BJ (cell line): ENCODE measurements around the gene CR1L. TPM values are rescaled to one million over a fixed set of nuclear protein-coding genes. Genes with fewer than 3 reads are reported as not detected.

Experiments used
- CTCF ChIA-PET: fragments of 350-600 bp; formaldehyde crosslinking; extraction: SDS; loops from one replicate; lab custom pipeline; 2021; ENCODE audit warnings: antibody characterized with exemption, inconsistent platforms; lab: Yijun Ruan, JAX
- POLR2A ChIA-PET: fragments of 300-600 bp; sonication (Branson Sonifier 250); formaldehyde crosslinking; extraction: SDS; loops from one replicate; lab custom pipeline; 2021; ENCODE audit warnings: antibody characterized with exemption; lab: Charles Lee
- DNase-seq: peaks from one replicate; pipeline ENCODE4 v3.0.0-alpha.2; 2011; ENCODE audit warnings: low read depth
- H3K27me3 ChIP-seq: 2 replicates; pipeline ENCODE4 v1.6.0; 2011; ENCODE audit warnings: low read length; ENCODE audit not compliant: control insufficient read depth, insufficient read depth
- H3K36me3 ChIP-seq: 2 replicates; pipeline ENCODE4 v1.5.1; 2011; ENCODE audit warnings: low read length; ENCODE audit not compliant: control insufficient read depth, insufficient read depth
- H3K4me3 ChIP-seq: 2 replicates; pipeline ENCODE4 v1.5.1; 2011; ENCODE audit warnings: low read depth, mild to moderate bottlenecking, control low read depth, low read length
- CTCF ChIP-seq: IDR thresholded peaks from 2 replicates; pipeline ENCODE4 v1.5.1; 2011; ENCODE audit warnings: low read depth, mild to moderate bottlenecking, control low read depth, inconsistent platforms, low read length, moderate library complexity; ENCODE audit not compliant: insufficient read depth
- polyA plus RNA-seq: library from polyadenylated mRNA; depleted of rRNA; stranded (reverse); fragments of >200 nt; gene quantifications from 2 replicates; pipeline ENCODE4 v1.2.3, GENCODE V29; 2011

Gene CR1L
- polyA plus RNA-seq, 1 experiment = not detected

GRCh38 chr1:207754974-207755700 lies 110.2 kb downstream of the CR1L start:
- ChIA-PET POLR2A (no interaction called here), CTCF (no interaction called here)
- TF ChIP-seq CTCF = no peak
- Histone ChIP-seq H3K36me3 (peaks cover 1% of the 10 kb centered on the region; the same call in 1 of the 2 replicates), H3K27me3 (no peaks in the 10 kb centered on the region), H3K4me3 (no peak overlapping the region)
- DNase-seq = no peak

- CTCF ChIA-PET = interaction anchor here (1.0 kb wide), 1 partner anchor 41 kb away, joined by 3 read pairs; no protein-coding TSS in a partner anchor
Measured at GRCh38 chr1:207755846-207756693, 111.1 kb downstream of the CR1L start.

DNA sequence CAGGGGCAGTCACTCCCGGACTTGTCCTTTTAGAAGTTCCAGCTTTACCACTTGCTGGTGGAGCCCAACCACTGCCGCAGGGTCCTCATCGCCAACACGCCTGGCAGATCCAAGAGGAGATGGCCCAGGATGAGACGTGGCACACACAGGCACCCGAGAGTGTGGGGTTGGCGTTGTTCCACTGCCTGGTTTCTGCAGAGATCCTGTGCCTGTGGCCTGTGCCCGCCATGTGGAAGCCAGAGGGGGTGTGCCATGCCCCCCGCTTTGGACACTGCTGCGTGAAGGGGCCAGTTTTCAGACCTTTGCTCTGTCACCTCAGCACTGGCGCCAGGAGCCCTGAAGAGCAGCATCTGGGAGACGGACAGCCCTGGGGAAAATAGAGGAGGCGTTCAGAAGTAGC lies 117.7 kb downstream of the CR1L start:
- TF ChIP-seq CTCF = no peak
- POLR2A ChIA-PET = no interaction called here
- no peaks in the 10 kb centered on the region for H3K27me3 ChIP-seq
- CTCF ChIA-PET = no interaction called here
- H3K36me3 ChIP-seq = peaks cover 14% of the 10 kb centered on the region
- H3K4me3 ChIP-seq = no peak overlapping the region
- no peak for DNase-seq

More at GRCh38 chr1:207755846-207756693, 111.1 kb downstream of the CR1L start:
- no peak for DNase-seq
- H3K4me3 ChIP-seq = no peak overlapping the region
- TF ChIP-seq CTCF = no peak
- POLR2A ChIA-PET = no interaction called here
- H3K36me3 ChIP-seq = peaks cover 3% of the 10 kb centered on the region
- H3K27me3 ChIP-seq = no peaks in the 10 kb centered on the region

DNA sequence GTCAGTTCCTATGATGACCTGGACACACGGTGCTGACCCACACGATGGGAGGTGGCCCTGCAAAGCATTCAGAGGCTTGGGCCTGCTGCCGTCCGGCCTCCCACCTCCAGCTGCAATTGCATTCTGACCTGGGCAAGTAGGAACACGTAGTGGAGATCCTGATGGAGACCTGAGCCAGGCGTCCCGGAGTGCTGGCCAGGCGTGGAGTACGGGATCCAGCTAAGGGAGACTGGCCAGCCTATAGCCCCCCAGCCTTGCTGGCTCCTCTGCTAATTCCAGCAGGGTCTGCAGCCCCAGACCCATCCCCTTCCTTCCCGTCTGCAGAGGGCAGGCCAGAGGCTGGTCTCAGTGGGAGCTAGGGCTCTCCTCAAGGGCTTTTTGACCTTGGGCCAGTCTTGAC lies 118.2 kb downstream of the CR1L start:
- no peak for DNase-seq
- POLR2A ChIA-PET = no interaction called here
- no peaks in the 10 kb centered on the region for H3K27me3 ChIP-seq
- CTCF ChIA-PET = no interaction called here
- peaks cover 13% of the 10 kb centered on the region for H3K36me3 ChIP-seq
- no peak for TF ChIP-seq CTCF
- H3K4me3 ChIP-seq = no peak overlapping the region

DNA sequence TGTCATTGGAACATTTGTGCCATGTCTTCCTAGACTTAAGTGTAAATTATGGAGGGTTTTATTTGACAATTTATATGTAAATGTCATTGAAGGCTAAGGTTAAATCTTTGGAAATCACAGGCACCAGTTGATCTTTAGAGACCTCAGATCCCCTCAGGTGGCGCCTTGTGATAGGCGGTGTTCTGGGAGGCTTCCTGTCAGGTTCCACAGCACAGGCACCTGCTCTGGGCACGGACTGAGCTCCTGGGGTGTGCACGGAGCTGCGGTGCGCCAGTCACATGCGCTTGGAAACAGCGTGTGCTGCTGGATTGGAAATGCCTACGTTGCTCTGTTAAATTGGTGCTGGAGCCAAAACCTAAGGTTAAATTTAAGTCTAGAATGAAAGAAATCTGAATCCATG lies 119.0 kb downstream of the CR1L start:
- TF ChIP-seq CTCF = no peak
- POLR2A ChIA-PET = no interaction called here
- CTCF ChIA-PET = no interaction called here
- Histone ChIP-seq H3K27me3 (no peaks in the 10 kb centered on the region), H3K4me3 (no peak overlapping the region), H3K36me3 (peaks cover 13% of the 10 kb centered on the region)
- no peak for DNase-seq
